T1000 (cell line): ENCODE measurements around the gene LCN15.
"Not testable (repeated sequence)": the region's sequence is repeated elsewhere in the genome, so short reads cannot be mapped to it uniquely, and the experiment has no call there.

Experiments
- DNase-seq: peaks from one replicate; lab custom pipeline; 2025; ENCODE audit warnings: mixed read lengths; lab: John Stamatoyannopoulos, UW

Gene LCN15

GRCh38 chr9:136722093-136722968, 42.0 kb downstream of the LCN15 start:
- no peak for DNase-seq

DNA sequence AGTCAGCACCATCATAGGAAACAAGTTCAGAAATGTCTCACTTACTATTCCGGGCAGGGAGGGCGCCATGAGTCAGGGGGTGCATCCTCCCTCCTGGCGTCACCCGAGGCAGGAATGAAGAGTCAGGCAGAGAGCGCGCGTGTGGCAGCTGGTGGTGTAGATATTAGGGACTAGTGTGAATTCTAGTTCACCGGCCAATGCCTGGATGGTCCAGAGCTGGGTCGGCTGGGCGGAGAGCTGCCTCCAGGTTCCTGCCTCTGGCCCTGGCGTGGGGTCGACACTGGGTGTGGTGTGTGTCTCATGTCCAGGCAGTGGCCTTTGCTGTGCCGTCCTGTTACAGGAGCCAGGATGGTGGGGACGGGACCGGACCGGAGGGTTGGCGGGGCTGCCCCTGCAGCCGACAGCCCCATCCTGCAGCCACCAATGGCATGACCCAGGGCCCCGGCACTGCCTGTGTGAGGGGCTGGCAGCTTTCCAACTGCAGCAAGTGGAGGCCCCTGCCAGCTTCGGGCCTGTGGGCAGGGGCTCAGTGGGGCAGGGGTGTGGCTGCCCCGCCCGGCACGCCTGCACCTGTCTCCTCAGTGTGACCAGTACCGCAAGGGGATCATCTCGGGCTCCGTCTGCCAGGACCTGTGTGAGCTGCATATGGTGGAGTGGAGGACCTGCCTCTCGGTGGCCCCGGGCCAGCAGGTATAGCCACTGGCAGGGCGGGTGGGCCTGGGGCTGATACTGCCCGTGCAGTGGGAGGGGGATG, 42.8 kb downstream of the LCN15 start:
- no peak for DNase-seq

DNA sequence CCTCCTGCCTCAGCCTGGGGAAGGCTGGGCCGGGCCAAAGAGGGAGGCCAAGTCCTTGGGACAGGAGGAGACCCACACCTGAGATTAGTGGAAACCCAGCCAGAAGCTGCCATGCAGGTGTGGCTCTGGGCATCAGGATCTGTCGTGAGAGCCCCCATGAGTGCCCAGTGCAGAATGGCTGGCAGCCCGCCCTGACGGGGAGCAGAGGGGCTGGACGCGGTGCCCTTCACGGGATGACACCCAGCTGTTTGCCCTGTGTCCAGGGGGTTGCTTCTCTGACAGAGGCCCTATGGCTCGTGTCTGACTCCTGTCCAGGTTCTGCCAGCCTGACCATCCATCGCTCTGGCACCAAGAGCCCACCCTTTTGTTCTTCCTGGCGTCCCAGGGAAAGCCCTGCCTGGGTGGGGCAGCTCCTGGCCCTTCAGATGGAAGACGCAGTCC, 43.4 kb downstream of the LCN15 start:
- no peak for DNase-seq

GRCh38 chr9:136720251-136720897, 43.9 kb downstream of the LCN15 start:
- DNase-seq: no peak

DNA sequence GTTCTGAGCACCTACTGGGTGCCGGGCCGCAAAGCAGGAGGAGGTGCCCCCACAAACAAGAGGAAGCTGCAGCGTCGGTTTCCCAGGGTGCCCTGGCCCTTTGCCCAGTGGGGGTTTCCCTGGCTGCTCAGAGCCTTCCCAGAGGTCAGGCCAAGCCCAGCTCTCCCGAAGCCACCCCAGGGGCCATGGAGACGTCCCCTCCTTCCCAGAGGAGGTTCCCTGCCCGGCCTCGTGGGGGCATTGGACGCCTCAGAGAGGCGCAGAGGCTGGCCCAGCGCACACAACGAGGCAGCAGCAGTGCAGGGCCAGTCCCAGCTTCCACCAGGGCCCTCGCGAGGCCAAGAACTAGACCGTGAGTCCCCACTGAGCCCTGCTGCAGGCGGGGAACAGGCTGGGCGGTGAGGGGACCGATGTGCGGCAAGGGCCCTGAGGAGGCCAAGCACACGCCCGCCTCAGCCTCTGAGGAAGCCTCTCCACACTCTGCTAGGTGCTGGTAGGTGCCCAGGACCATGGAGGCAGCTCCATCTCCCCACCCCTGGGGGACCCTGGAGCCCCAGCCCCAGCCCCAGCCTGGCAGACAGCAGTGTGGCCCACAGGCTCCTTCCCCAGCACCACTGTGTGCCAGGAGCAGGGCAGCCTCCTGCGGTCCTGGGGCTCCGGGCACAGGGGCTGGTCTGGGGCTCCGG, 45.0 kb downstream of the LCN15 start:
- DNase-seq: no peak

- DNase-seq: no peak
Measured at GRCh38 chr9:136718345-136719194, 45.7 kb downstream of the LCN15 start.

GRCh38 chr9:136717399-136717798, 46.9 kb downstream of the LCN15 start:
- no peak for DNase-seq

- DNase-seq: no peak
Measured at GRCh38 chr9:136714893-136715274, 49.4 kb downstream of the LCN15 start.

GRCh38 chr9:136714096-136714892, 50.0 kb downstream of the LCN15 start:
- no peak for DNase-seq

DNA sequence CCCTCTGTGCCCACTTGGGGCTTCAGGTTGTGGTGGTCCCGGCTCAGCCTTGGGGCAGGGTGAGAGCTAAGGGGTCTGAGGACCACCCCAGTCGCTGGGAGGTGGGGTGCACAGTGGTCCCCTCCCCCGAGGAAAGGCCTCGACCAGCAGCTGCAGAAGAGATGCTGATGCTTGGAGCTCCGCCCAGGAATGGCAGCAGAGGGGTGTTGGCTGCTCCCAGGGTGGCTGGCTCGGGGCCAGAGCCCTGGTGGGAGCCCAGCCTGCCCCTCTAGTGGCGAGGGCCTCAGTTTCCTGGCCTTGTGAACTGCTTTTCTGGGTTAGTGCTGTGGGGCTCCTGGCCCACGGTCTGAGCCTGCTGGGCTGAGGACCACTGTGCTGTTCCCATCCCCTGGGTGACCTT, 50.8 kb downstream of the LCN15 start:
- DNase-seq: no peak

DNA sequence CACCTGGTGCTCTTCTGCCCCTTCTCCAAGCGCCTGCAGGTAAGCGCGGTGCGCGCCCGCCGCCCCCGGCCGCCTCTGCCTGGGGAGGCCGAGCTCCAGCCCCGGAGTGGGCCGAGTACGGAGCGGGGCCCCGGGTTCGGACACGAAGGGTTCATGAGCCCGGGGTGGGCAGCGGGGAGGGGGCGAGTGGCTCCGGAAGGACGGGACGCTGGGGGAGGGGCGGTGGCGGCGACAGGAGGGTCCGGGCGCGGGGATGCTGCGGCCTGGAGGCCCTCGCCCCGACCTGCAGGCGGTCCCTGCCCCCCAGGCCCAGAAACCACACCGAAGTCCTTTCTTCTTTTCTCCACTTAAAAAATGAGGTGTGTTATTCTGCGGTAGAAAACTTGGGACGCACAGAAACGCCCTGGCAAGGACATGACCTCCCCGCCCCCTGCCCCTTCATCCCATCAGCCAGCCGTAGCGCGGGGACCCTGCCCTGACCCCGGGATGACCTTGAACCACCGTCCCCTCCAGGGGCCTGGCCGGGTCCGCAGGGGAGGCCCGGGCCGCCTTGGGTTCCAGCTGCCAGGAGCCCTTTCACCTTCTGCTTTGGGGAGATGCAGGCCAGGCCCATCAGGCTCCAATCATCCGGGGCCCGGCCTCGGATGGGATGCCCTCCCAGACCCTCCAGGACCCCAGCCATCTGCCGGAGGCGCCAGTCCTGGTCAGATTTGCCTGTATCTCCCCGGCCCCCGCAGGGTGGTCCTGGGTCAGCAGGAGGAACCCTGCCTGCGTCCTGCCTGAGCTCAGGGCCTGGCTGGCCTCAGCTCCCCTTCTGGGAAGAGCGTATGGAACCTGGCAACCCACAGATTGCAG, 51.4 kb downstream of the LCN15 start:
- DNase-seq: no peak

DNA sequence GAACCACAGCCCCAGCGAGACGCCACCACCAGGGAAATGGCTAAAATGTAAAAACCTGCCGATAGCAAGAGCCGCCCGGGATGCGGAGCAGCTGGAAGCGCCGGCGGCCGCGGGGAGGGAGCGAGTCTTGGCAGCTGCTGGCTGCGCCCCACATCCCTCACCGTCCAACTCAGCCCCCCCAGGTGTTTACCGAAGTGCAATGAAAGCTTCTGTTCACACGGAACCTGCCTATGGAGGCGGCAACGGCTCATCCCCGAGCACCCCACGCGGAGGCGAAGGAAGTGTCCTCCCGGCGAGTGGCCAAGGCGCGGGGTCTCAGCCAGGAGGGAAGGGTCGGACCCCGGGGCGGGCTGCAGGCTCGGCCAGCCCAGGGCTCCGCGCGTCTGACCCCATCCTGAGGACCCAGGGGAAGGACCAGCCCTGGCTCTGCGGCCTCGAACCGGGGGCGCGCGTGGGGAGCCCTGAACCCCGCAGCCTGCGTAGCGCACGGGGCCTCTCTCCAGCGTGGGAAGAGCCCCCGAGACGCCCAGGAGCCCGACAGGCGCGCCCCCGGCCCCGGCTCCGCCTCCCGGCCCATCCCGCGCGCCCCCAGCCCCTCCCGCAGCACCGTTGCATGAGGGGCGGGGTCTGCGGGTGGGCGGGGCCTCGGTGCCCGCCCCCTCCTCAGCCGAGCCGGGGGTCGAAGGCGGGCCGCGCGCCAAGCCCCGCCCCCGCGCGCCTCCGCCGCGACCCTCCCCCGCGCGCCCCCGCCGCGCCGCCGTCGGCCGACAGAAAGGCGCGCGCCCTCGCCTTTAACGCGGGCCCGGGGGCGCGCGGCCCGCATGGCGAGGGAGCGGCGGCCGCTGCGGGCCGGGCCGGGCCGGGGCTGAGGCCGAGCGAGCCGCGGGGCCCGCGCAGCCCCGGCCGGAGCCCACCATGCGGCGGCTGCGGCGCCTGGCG, 52.3 kb downstream of the LCN15 start, which contains the start of gene DIPK1B:
TSS of gene DIPK1B (plus strand) at position 822 of the 939 bp plus-strand sequence. CDS start at position 916, 94 bp downstream.
- DNase-seq: no peak

DNA sequence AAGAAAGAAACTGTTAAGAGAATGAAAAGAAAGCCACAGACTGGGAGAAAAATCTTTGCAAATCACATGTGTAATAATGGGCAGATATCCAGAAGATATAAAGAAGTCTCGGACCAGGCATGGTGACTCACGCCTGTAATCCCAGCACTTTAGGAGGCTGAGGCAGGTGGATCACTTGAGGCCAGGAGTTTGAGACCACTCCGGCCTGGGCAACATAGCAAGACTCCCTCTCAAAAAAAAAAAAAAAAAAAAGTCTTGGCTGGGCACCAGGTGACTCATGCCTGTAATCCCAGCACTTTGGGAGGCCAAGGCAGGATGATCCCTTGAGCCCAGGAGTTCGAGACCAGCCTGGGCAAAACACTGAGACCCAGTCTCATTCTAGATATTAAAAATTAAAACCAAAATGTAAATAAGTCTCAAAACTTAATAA, 53.1 kb downstream of the LCN15 start:
- DNase-seq: not testable (repeated sequence)

DNA sequence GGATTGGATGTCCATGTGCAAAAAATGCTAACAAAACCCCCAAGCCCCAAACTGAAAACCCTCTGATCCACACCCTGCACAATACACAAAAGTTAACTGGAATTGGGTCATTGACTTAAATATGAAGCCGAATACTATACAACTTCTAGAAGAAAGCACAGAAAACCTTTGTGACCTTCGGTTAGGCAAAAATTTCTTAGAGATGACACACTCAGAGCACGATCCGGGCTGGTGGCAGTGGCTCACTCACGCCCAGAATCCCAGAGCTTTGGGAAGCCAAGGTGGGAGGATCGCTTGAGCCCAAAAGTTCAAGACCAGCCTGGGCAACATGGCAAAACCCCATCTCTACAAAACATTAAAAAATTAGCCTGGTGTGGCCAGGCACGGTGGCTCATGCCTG, 53.8 kb downstream of the LCN15 start:
- no peak for DNase-seq
